ENCODE measurements around the gene NAV2. TPM values are rescaled to one million over a fixed set of nuclear protein-coding genes. Genes with fewer than 3 reads are reported as not detected.

The NAV2 gene
- total and polyA plus RNA-seq, 4 experiments from 2014 or later, result 1.1 to 6.2 (median 4.2) TPM; not detected in 1

DNA sequence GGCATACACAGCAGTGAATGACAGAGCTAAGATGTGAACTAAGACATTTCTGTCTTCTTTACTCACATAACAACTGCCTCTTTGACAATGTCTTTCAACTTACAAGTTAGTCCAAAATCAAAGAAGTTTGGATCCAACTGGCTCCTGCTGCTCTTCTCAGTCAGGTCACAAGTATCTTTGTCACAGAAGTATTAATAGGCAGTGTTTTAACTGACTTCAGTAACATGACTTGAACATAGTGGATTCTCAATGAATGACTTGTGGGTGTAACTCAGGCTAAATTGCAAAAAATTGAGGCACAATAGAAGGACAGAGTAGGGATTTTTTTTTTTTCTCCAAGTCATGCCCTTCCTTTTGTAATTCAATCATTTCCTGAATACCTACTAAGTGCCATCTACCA lies 425.0 kb downstream of the NAV2 start:
- H3K4me1 Mint-ChIP-seq, result peaks cover 0 to 1% (median under 1%) of the 10 kb centered on the region in 4 donors
- intact Hi-C loops (cut with micrococcal nuclease), result no loop called here
- Histone ChIP-seq H3K36me3 (ENCODE audit: insufficient read depth, low read length) (no peaks in the 10 kb centered on the region), H3K4me1 (ENCODE audit: insufficient read depth, low read length) (peaks cover 2% of the 10 kb centered on the region), H3K27me3 (ENCODE audit: insufficient read depth, low read length) (peaks cover 7% of the 10 kb centered on the region), H3K27ac (ENCODE audit: low read depth, low read length) (no peak overlapping the region), H3K4me3 (ENCODE audit: low read length in 2 of 2) (no peak overlapping the region), H3K9me3 (ENCODE audit: control insufficient read depth in 1 of 2, low read length in 2 of 2) (no peaks in the 10 kb centered on the region)
- no peak for DNase-seq
- H3K27ac Mint-ChIP-seq, result no peak overlapping the region
- CTCF ChIA-PET (ENCODE audit: partially characterized antibody), result interaction anchor here (5.9 kb wide), 1 partner anchor 9 kb away, joined by 45 read pairs; no protein-coding TSS in a partner anchor
- POLR2A ChIA-PET (ENCODE audit: partially characterized antibody), result no interaction called here
- H3K4me3 Mint-ChIP-seq, result no peak overlapping the region
- H3K36me3 Mint-ChIP-seq, result no peaks in the 10 kb centered on the region
- H3K27me3 Mint-ChIP-seq, result peaks cover 22 to 33% of the 10 kb centered on the region in 2 donors
- peaks cover 0 to 3% (median 0%) of the 10 kb centered on the region in 8 donors for H3K9me3 Mint-ChIP-seq

DNA sequence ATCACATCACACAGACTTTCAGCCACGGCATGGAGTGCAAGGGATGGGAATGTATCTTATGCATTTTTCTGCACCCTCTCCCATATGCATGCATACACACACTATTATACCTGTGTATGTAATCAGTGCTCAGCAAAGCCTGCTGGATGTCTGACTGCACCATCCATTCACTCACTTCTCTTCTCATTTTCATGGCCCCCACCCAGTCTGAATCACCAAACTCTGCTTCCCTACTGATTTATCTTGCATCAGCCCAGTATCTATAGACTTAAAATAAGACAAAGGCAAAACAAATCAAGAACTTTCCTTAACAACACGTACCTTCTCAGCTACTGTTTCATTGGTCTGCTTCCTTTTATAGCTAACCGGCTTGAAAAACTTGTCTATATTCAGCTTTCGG lies 426.1 kb downstream of the NAV2 start:
- no peaks in the 10 kb centered on the region for H3K9me3 ChIP-seq (ENCODE audit: control insufficient read depth in 1 of 2, low read length in 2 of 2)
- Mint-ChIP-seq H3K27me3 (peaks cover 22 to 32% of the 10 kb centered on the region in 2 donors), H3K4me3 (no peak overlapping the region), H3K9me3 (peaks cover 0 to 3% (median 0%) of the 10 kb centered on the region in 8 donors), H3K27ac (no peak overlapping the region), H3K4me1 (no peaks in the 10 kb centered on the region), H3K36me3 (no peaks in the 10 kb centered on the region)
- no peaks in the 10 kb centered on the region for H3K4me1 ChIP-seq (ENCODE audit: insufficient read depth, low read length)
- CTCF ChIA-PET (ENCODE audit: partially characterized antibody), result interaction anchor here (5.9 kb wide), 1 partner anchor 10 kb away, joined by 45 read pairs; no protein-coding TSS in a partner anchor
- intact Hi-C loops (cut with micrococcal nuclease), result no loop called here
- POLR2A ChIA-PET (ENCODE audit: partially characterized antibody), result no interaction called here
- H3K27ac ChIP-seq (ENCODE audit: low read depth, low read length), result no peak overlapping the region
- no peaks in the 10 kb centered on the region for H3K36me3 ChIP-seq (ENCODE audit: insufficient read depth, low read length)
- H3K4me3 ChIP-seq (ENCODE audit: low read length in 2 of 2), result no peak overlapping the region
- DNase-seq, result no peak
- H3K27me3 ChIP-seq (ENCODE audit: insufficient read depth, low read length), result peaks cover 5% of the 10 kb centered on the region

DNA sequence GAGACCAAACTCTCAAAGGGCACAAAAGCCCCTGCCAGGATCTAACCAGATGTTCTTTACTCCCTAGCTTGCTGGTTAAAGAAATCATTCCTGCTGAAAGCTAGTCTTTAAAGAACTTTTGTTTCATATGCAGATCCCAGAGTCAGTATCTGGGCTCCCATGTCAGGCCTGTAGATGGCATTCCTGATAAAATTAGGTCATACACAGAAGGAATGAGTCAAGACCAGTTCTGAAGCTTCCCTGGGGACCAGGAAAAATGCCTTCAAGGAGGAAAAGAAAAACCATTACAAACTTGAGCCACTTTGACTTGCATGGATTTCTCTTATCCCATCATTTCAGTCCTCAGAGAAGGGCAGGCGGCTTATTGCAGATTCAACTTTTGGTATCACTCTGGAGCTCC lies 441.7 kb downstream of the NAV2 start:
- Mint-ChIP-seq H3K27me3 (peaks cover 19 to 29% of the 10 kb centered on the region in 2 donors), H3K27ac (no peak overlapping the region), H3K4me1 (peaks cover 8 to 37% (median 14%) of the 10 kb centered on the region in 4 donors), H3K36me3 (peaks cover 0 to 3% of the 10 kb centered on the region in 2 donors), H3K4me3 (no peak overlapping the region), H3K9me3 (peaks cover 0 to 13% (median 11%) of the 10 kb centered on the region in 8 donors)
- Histone ChIP-seq H3K4me3 (ENCODE audit: low read length in 2 of 2) (no peak overlapping the region), H3K9me3 (ENCODE audit: control insufficient read depth in 1 of 2, low read length in 2 of 2) (no peaks in the 10 kb centered on the region), H3K36me3 (ENCODE audit: insufficient read depth, low read length) (no peaks in the 10 kb centered on the region), H3K27me3 (ENCODE audit: insufficient read depth, low read length) (peaks cover 13% of the 10 kb centered on the region), H3K4me1 (ENCODE audit: insufficient read depth, low read length) (peaks cover 21% of the 10 kb centered on the region), H3K27ac (ENCODE audit: low read depth, low read length) (no peak overlapping the region)
- no peak for DNase-seq
- intact Hi-C loops (cut with micrococcal nuclease), result no loop called here
- ChIA-PET CTCF (ENCODE audit: partially characterized antibody) (interaction anchor here (1.7 to 1.9 kb wide), 3 partner anchors 22 to 199 kb away, joined by 7 to 17 read pairs (median 9); no protein-coding TSS in a partner anchor), POLR2A (ENCODE audit: partially characterized antibody) (no interaction called here)

DNA sequence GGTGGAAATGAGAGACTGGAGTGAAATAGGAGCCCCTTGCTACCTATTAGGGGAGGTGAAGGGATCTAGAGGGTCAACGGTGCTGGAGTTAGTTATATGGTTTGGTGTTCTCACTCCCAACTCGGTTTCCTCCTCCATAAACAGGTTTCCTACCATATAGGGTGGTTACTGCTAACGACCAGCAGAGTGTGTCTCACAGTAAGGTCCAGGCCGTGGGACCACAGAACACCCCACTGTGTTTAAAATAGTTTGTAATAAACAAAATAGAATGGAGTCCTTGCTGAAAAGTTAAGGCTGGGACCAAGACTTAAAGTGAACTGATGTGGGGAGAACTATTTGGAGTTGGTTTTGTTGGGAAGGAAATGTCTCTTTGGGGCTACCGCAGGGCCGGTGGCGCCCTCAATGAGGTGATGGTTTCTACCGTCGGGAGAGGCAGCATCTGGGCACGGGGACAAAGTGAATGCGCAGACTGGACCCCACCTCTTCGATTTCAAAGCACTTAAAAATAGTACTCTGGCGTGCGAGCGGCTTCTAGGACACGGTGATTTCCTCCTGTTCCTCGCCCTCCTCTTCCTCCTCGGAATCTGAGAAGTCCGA lies 443.1 kb downstream of the NAV2 start:
- Histone ChIP-seq H3K9me3 (ENCODE audit: control insufficient read depth in 1 of 2, low read length in 2 of 2) (no peaks in the 10 kb centered on the region), H3K27me3 (ENCODE audit: insufficient read depth, low read length) (peaks cover 26% of the 10 kb centered on the region), H3K4me3 (ENCODE audit: low read length in 2 of 2) (peak overlapping the region in 1 of 2 donors; percentile 59), H3K4me1 (ENCODE audit: insufficient read depth, low read length) (peaks cover 21% of the 10 kb centered on the region), H3K36me3 (ENCODE audit: insufficient read depth, low read length) (no peaks in the 10 kb centered on the region), H3K27ac (ENCODE audit: low read depth, low read length) (no peak overlapping the region)
- CTCF ChIA-PET (ENCODE audit: partially characterized antibody), result interaction anchor here (1.7 to 3.1 kb wide), 4 partner anchors 23 to 197 kb away, joined by 7 to 17 read pairs (median 12); no protein-coding TSS in a partner anchor
- Mint-ChIP-seq H3K4me1 (peaks cover 9 to 45% (median 14%) of the 10 kb centered on the region in 4 donors), H3K27me3 (peaks cover 25 to 36% of the 10 kb centered on the region in 2 donors), H3K27ac (peak overlapping the region; percentile 62 to 91 (median 85)), H3K9me3 (peaks cover 0 to 24% (median 17%) of the 10 kb centered on the region in 8 donors), H3K4me3 (peak overlapping the region; percentile 83 to 92 (median 86)), H3K36me3 (peaks cover 0 to 3% of the 10 kb centered on the region in 2 donors)
- intact Hi-C loops (cut with micrococcal nuclease), result loop anchor here (2.0 kb wide), 1 partner anchor 23 kb away; no protein-coding TSS in a partner anchor
- DNase-seq, result no peak
- POLR2A ChIA-PET (ENCODE audit: partially characterized antibody), result interaction anchor here (2.1 kb wide), 1 partner anchor 208 kb away, joined by 9 read pairs; the partner anchor contains the start of gene HTATIP2

DNA sequence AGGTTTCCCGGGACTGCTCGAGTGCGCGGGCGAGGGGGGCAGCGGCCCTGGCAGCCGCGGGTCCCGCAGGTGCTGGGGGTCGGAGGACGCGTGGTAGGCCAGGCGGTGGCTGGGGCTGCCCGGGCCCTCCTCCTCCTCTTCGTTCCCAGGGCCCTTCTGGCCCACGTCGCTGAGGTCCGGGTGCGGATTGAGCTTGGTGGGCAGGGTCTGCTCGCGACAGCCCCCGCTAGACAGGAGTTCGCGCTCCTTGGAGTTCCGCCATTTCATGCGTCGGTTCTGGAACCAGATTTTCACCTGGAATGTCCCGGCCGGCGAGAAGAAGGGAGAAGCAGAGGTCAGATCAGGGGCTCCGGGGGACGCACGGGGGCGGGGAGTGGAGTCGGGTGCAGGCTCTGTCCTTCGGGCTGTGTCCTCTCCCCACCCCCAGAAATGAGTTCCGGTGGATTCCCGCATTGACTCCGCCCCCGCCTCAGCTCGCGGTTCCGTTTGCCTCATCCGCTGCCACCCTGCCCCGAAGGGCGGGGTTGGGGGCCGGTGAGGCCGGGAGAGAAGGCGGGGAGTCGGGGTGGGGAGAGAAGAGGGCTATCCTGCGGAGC lies 443.7 kb downstream of the NAV2 start:
- H3K36me3 ChIP-seq (ENCODE audit: insufficient read depth, low read length), result no peaks in the 10 kb centered on the region
- Mint-ChIP-seq H3K36me3 (peaks cover 0 to 3% of the 10 kb centered on the region in 2 donors), H3K27me3 (peaks cover 29 to 42% of the 10 kb centered on the region in 2 donors), H3K9me3 (peaks cover 0 to 30% (median 20%) of the 10 kb centered on the region in 8 donors), H3K4me1 (peaks cover 11 to 49% (median 15%) of the 10 kb centered on the region in 4 donors), H3K27ac (peak overlapping the region; percentile 42 to 91 (median 83)), H3K4me3 (peak overlapping the region; percentile 83 to 92 (median 86))
- DNase-seq, result peak in 4 of 5 donors; percentile 67 to 76 (median 69)
- peak overlapping the region in 1 of 2 donors; percentile 59 for H3K4me3 ChIP-seq (ENCODE audit: low read length in 2 of 2)
- peaks cover 32% of the 10 kb centered on the region for H3K27me3 ChIP-seq (ENCODE audit: insufficient read depth, low read length)
- H3K4me1 ChIP-seq (ENCODE audit: insufficient read depth, low read length), result peaks cover 21% of the 10 kb centered on the region
- intact Hi-C loops (cut with micrococcal nuclease), result loop anchor here (2.0 kb wide), 1 partner anchor 24 kb away; no protein-coding TSS in a partner anchor
- ChIA-PET CTCF (ENCODE audit: partially characterized antibody) (interaction anchor here (1.7 to 3.1 kb wide), 2 partner anchors 24 to 28 kb away, joined by 6 to 15 read pairs; no protein-coding TSS in a partner anchor), POLR2A (ENCODE audit: partially characterized antibody) (interaction anchor here (2.1 kb wide), 1 partner anchor 207 kb away, joined by 9 read pairs; the partner anchor contains the start of gene HTATIP2)
- H3K9me3 ChIP-seq (ENCODE audit: control insufficient read depth in 1 of 2, low read length in 2 of 2), result no peaks in the 10 kb centered on the region
- H3K27ac ChIP-seq (ENCODE audit: low read depth, low read length), result no peak overlapping the region

DNA sequence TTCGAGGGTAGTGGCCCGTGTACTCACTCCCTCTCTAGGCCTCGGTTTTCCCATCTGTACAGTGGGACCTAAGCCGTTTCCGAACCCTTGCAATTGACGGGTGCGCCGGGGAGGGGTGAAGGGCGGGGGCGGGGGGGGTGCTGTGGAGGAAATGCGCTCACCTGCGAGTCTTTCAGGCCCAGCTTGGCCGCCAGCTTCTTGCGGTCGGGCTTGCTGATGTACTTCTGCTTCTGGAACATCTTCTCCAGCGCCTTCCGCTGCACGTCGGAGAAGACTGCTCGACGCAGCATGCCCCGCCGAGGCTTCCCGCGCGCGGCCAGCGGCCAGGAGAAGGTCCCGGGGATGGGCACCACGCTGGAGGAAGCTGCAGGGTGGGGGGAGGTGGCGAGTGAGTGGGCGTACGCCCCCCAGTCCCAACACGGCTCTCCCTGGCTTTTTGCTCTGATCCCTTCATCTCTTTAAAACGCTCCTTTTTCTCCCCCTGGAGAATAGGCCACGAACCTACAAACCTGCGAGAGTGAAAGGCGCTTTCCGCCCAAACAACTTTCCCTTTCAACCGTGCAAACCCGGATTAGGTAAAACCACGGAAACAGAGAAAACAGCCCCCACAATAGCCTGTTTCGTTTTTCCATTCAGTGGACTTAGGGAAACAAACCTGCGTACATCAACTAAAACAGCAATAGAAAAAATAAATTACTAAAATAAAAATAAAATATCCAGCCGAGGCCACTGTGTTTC lies 444.4 kb downstream of the NAV2 start:
- POLR2A ChIA-PET (ENCODE audit: partially characterized antibody), result interaction anchor here (0.7 to 2.1 kb wide), 2 partner anchors 25 to 206 kb away, joined by 3 to 9 read pairs; partner anchors contain the start of gene HTATIP2
- H3K27ac Mint-ChIP-seq, result peak overlapping the region in 5 of 7 donors; percentile 15 to 83 (median 53)
- peaks cover 13 to 53% (median 19%) of the 10 kb centered on the region in 4 donors for H3K4me1 Mint-ChIP-seq
- peaks cover 0 to 3% of the 10 kb centered on the region in 2 donors for H3K36me3 Mint-ChIP-seq
- Histone ChIP-seq H3K27ac (ENCODE audit: low read depth, low read length) (no peak overlapping the region), H3K36me3 (ENCODE audit: insufficient read depth, low read length) (no peaks in the 10 kb centered on the region), H3K27me3 (ENCODE audit: insufficient read depth, low read length) (peaks cover 39% of the 10 kb centered on the region), H3K4me1 (ENCODE audit: insufficient read depth, low read length) (peaks cover 21% of the 10 kb centered on the region), H3K4me3 (ENCODE audit: low read length in 2 of 2) (peak overlapping the region in 1 of 2 donors; percentile 59), H3K9me3 (ENCODE audit: control insufficient read depth in 1 of 2, low read length in 2 of 2) (no peaks in the 10 kb centered on the region)
- H3K4me3 Mint-ChIP-seq, result peak overlapping the region; percentile 83 to 92 (median 86)
- DNase-seq, result peak in 4 of 5 donors; percentile 59 to 75 (median 68)
- intact Hi-C loops (cut with micrococcal nuclease), result loop anchor here (2.0 kb wide), 1 partner anchor 24 kb away; no protein-coding TSS in a partner anchor
- CTCF ChIA-PET (ENCODE audit: partially characterized antibody), result interaction anchor here (1.7 to 3.1 kb wide), 2 partner anchors 24 to 29 kb away, joined by 6 to 15 read pairs; no protein-coding TSS in a partner anchor
- H3K9me3 Mint-ChIP-seq, result peaks cover 0 to 37% (median 23%) of the 10 kb centered on the region in 8 donors
- H3K27me3 Mint-ChIP-seq, result peaks cover 35 to 46% of the 10 kb centered on the region in 2 donors

All from CD4-positive, alpha-beta memory T cell (primary cell).